ENCODE measurements around the gene RAB5B. TPM values are rescaled to one million over a fixed set of nuclear protein-coding genes. Genes with fewer than 3 reads are reported as not detected.

RAB5B gene
- total RNA-seq, 1 experiment from 2014 or later: 102 TPM

DNA sequence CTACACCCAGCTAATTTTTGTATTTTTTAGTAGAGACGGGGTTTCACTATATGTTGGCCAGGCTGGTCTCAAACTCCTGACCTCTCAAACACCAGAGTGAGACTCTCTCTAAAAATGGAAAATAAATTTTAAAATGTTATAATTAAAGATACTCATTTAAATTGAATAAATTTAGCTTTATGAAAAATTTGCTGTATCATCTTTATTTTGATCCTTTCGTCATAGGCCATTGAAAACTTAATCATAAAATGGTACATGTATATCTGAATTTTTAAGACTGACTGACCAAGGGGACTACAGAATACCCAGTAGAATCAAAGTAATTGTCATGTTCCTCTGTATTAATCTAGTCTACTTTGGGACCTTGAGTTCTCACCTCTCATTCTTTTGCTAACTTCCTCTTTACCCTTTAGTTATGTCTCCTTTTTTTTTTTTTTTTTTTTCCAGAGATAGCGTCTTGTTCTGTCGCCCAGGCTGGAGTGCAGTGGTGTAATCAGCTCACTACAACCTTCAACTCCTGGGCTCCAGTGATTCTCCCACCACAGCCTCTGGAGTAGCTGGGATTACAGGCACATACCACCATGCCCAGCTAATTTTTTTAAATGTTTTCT is 9.5 kb downstream of the RAB5B start:
- Histone ChIP-seq H3K4me3 (ENCODE audit: low read depth in 2 of 2, low read length in 2 of 2) (no peak overlapping the region), H3K36me3 (ENCODE audit: control insufficient read depth, insufficient read depth, low read length) (peaks cover 5% of the 10 kb centered on the region), H3K4me1 (ENCODE audit: control insufficient read depth, insufficient read depth, low read length) (no peaks in the 10 kb centered on the region), H3K9me3 (ENCODE audit: control insufficient read depth, insufficient read depth, low read depth, low read length) (no peaks in the 10 kb centered on the region), H3K27me3 (ENCODE audit: control insufficient read depth, insufficient read depth, low read length) (no peaks in the 10 kb centered on the region), H3K27ac (ENCODE audit: low read length) (no peak overlapping the region)
- TF ChIP-seq TCF7L2 (IDR thresholded peaks at IDR 0.05; ENCODE audit: low read depth, low read length): no peak
- TF ChIP-seq POLR2AphosphoS5 (IDR thresholded peaks at IDR 0.05; ENCODE audit: low read depth, low read length): no peak
- TF ChIP-seq CTCF (IDR thresholded peaks at IDR 0.05): no peak
- TF ChIP-seq SIN3A (IDR thresholded peaks at IDR 0.05; ENCODE audit: borderline replicate concordance, insufficient read depth, low read depth, low read length): no peak
- CTCF ChIA-PET: no interaction called here
- ATAC-seq (no peak), DNase-seq (ENCODE audit: low read depth, low spot score) (no peak)
- intact Hi-C loops (cut with micrococcal nuclease; ENCODE audit: unreplicated experiment) (no loop called here), in situ Hi-C loops (cut with HindIII; ENCODE audit: low pct_unique_long_range_greater_than_20kb, low sequenced_read_pairs) (no loop called here)
- POLR2A ChIA-PET: no interaction called here
- BruUV-seq (replicated peaks): no TSS peak

DNA sequence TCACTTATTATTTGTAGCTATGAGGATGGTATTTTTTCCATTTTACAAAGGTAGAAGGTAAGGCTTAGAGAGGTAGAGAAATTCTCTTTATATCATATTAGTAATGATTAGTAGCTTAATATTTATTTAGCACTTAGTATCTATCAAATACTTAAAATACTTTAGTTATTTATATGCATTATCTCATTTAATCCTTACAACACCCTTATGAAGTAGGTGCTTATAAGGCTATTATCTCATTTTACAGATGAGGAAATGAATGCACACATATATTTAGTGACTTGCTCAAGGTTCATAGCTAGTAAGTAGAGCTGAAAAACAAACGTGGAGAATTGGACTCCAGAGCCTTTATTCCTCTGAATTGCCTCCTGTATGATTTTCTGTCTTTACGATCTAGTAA is 11.0 kb downstream of the RAB5B start:
- in situ Hi-C loops (cut with HindIII; ENCODE audit: low pct_unique_long_range_greater_than_20kb, low sequenced_read_pairs): no loop called here
- Histone ChIP-seq H3K4me3 (ENCODE audit: low read depth in 2 of 2, low read length in 2 of 2) (no peak overlapping the region), H3K36me3 (ENCODE audit: control insufficient read depth, insufficient read depth, low read length) (no peaks in the 10 kb centered on the region; the same call in 1 of the 2 replicates), H3K27ac (ENCODE audit: low read length) (no peak overlapping the region), H3K27me3 (ENCODE audit: control insufficient read depth, insufficient read depth, low read length) (no peaks in the 10 kb centered on the region), H3K9me3 (ENCODE audit: control insufficient read depth, insufficient read depth, low read depth, low read length) (no peaks in the 10 kb centered on the region), H3K4me1 (ENCODE audit: control insufficient read depth, insufficient read depth, low read length) (no peaks in the 10 kb centered on the region)
- CTCF ChIA-PET: interaction anchor here (0.6 kb wide), 1 partner anchor 11 kb away, joined by 3 read pairs; no protein-coding TSS in a partner anchor
- ATAC-seq: no peak
- BruUV-seq (replicated peaks): no TSS peak
- POLR2A ChIA-PET: interaction anchor here (1.1 kb wide), 1 partner anchor 10 kb away, joined by 6 read pairs; the partner anchor contains the start of gene RAB5B
- no peak for DNase-seq (ENCODE audit: low read depth, low spot score)
- intact Hi-C loops (cut with micrococcal nuclease; ENCODE audit: unreplicated experiment): no loop called here
- TF ChIP-seq SIN3A (IDR thresholded peaks at IDR 0.05; ENCODE audit: borderline replicate concordance, insufficient read depth, low read depth, low read length) (no peak), POLR2AphosphoS5 (IDR thresholded peaks at IDR 0.05; ENCODE audit: low read depth, low read length) (no peak), TCF7L2 (IDR thresholded peaks at IDR 0.05; ENCODE audit: low read depth, low read length) (no peak), CTCF (IDR thresholded peaks at IDR 0.05) (no peak)
- TF ChIP-seq, protein P1, sequence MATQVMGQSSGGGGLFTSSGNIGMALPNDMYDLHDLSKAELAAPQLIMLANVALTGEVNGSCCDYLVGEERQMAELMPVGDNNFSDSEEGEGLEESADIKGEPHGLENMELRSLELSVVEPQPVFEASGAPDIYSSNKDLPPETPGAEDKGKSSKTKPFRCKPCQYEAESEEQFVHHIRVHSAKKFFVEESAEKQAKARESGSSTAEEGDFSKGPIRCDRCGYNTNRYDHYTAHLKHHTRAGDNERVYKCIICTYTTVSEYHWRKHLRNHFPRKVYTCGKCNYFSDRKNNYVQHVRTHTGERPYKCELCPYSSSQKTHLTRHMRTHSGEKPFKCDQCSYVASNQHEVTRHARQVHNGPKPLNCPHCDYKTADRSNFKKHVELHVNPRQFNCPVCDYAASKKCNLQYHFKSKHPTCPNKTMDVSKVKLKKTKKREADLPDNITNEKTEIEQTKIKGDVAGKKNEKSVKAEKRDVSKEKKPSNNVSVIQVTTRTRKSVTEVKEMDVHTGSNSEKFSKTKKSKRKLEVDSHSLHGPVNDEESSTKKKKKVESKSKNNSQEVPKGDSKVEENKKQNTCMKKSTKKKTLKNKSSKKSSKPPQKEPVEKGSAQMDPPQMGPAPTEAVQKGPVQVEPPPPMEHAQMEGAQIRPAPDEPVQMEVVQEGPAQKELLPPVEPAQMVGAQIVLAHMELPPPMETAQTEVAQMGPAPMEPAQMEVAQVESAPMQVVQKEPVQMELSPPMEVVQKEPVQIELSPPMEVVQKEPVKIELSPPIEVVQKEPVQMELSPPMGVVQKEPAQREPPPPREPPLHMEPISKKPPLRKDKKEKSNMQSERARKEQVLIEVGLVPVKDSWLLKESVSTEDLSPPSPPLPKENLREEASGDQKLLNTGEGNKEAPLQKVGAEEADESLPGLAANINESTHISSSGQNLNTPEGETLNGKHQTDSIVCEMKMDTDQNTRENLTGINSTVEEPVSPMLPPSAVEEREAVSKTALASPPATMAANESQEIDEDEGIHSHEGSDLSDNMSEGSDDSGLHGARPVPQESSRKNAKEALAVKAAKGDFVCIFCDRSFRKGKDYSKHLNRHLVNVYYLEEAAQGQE (IDR thresholded peaks at IDR 0.05; ENCODE audit: insufficient read depth in 1 of 2, low read depth in 2 of 2, low read length in 1 of 2): no peak
